Body of pancreas (tissue), 4 donors: Measurements from ENCODE around the gene DIAPH3. TPM values are rescaled to one million over a fixed set of nuclear protein-coding genes. Genes with fewer than 3 reads are reported as not detected.

Experiments
- ATAC-seq: fragments of 150-250 bp; one replicate; pipeline ENCODE4 v1.9.1; 2016
- DNase-seq, 4 donors: peaks; one replicate each; pipeline ENCODE4 v3.0.0-alpha.2; 2019
- H3K27ac ChIP-seq, 4 donors: fragments of 200-600 bp; sonication (generic); 1 replicate in 3 of 4; 2 replicates in 1 of 4; pipeline versions ENCODE4 v1.5.1 to v1.6.1; 2016 to 2019; ENCODE audit warnings: mild to moderate bottlenecking in 1 of 4, mixed read lengths in 1 of 4, moderate library complexity in 1 of 4
- H3K27me3 ChIP-seq, 2 donors: fragments of 200-600 bp; sonication (generic); one replicate each; pipeline ENCODE4 v1.6.0; 2016; ENCODE audit warnings: mild to moderate bottlenecking in 1 of 2
- H3K36me3 ChIP-seq, 2 donors: fragments of 200-600 bp; sonication (generic); replicated peaks in 1 of 2; 2 replicates each; pipeline ENCODE4 v1.5.1; 2016; ENCODE audit warnings: low read depth in 2 of 2; ENCODE audit not compliant: insufficient read depth in 1 of 2
- H3K4me1 ChIP-seq: fragments of 200-600 bp; sonication (generic); one replicate; pipeline ENCODE4 v1.6.0; 2016
- H3K4me3 ChIP-seq, 2 donors: fragments of 200-600 bp; sonication (generic); 1 replicate in 1 of 2; 2 replicates in 1 of 2; pipeline ENCODE4 v1.5.1; 2016 to 2019
- H3K9me3 ChIP-seq, 3 donors: fragments of 200-600 bp; sonication (generic); 1 replicate in 2 of 3; 2 replicates in 1 of 3; pipeline ENCODE4 v1.5.1; 2016
- POLR2A ChIP-seq, 3 donors: fragments of 450-650 bp; IDR thresholded peaks; one replicate each; pipeline ENCODE4 v1.6.1; 2016; ENCODE audit warnings: antibody characterized with exemption in 3 of 3, mild to moderate bottlenecking in 2 of 3
- WGBS, 2 donors: methylation state at CpG; one replicate each; pipeline ENCODE4 v1.1.5; 2017; 5-methylcytosine and 5-hydroxymethylcytosine counted together
- intact Hi-C: fragments of 100-400 bp; cut with DNase I; formaldehyde crosslinking; loops from one replicate; pipeline ENCODE4 v1.15.1; 2023
- total RNA-seq, 2 donors: library from RNA; depleted of rRNA; stranded (reverse); fragments of >200 nt; gene quantifications; one replicate each; pipeline ENCODE4 v1.1.0, GENCODE V29; 2016
- TF ChIP-seq, protein P1 (sequence below), 7 experiments: fragments of 450-650 bp in 4 of 7; fragments of 200-600 bp in 3 of 7; sonication (generic) in 3 of 7; IDR thresholded peaks; one replicate each; pipeline ENCODE4 v1.5.1; 2016 to 2019; ENCODE audit warnings: antibody characterized with exemption in 7 of 7

Gene DIAPH3
- total RNA-seq, 2 donors from 2014 or later, result 0.33 to 0.78 TPM

DNA sequence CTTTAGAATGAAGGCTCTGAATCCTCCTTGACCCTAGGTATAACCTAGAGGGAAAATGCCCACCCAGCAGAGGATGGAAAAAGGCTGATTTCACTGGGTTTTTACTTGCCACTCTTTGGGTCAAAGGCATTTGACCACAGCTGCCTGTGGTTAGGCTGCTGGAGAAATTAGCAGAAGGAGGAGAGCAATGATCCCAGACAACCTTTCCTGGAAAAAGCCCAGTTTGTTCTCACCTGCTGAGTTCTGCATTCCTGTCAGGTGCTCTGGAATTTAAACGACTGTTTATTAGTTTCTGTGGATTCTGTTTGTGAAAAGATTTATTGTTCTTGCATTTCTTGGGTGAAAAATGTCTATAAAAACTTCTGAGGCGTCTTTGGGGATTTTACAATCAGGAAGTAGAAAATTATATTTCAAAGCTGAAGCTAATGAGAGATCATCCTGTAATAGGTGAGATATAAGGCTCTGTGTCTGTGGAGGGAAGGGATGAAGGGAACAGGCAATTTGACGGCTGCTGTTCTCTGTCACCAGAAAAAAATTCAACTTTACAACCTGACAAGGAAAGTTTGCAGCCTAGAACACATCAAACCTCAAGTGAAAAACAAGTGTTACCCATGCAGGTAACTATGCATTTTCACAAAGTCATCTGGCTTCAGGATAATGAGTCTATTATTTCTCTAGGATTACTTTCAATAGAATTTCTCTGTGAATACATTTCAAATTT lies 519.7 kb downstream of the DIAPH3 start:
- H3K27ac ChIP-seq, result peak overlapping the region; percentile 39 to 77 (median 67)
- 17 to 31% methylated on average over 3 of the region's 3 CpGs for WGBS, 2 donors
- H3K4me3 ChIP-seq, result no peak overlapping the region
- H3K27me3 ChIP-seq, result no peaks in the 10 kb centered on the region
- H3K36me3 ChIP-seq, result no peaks in the 10 kb centered on the region
- H3K4me1 ChIP-seq, result peaks cover 12% of the 10 kb centered on the region
- TF ChIP-seq, protein P1, sequence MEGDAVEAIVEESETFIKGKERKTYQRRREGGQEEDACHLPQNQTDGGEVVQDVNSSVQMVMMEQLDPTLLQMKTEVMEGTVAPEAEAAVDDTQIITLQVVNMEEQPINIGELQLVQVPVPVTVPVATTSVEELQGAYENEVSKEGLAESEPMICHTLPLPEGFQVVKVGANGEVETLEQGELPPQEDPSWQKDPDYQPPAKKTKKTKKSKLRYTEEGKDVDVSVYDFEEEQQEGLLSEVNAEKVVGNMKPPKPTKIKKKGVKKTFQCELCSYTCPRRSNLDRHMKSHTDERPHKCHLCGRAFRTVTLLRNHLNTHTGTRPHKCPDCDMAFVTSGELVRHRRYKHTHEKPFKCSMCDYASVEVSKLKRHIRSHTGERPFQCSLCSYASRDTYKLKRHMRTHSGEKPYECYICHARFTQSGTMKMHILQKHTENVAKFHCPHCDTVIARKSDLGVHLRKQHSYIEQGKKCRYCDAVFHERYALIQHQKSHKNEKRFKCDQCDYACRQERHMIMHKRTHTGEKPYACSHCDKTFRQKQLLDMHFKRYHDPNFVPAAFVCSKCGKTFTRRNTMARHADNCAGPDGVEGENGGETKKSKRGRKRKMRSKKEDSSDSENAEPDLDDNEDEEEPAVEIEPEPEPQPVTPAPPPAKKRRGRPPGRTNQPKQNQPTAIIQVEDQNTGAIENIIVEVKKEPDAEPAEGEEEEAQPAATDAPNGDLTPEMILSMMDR (IDR thresholded peaks at IDR 0.05), result no peak
- no peak for TF ChIP-seq POLR2A (IDR thresholded peaks at IDR 0.05)
- intact Hi-C loops, result no loop called here
- no peaks in the 10 kb centered on the region for H3K9me3 ChIP-seq
- ATAC-seq (peak; percentile 85), DNase-seq (peak in 2 of 4 donors; percentile 25 to 36)

DNA sequence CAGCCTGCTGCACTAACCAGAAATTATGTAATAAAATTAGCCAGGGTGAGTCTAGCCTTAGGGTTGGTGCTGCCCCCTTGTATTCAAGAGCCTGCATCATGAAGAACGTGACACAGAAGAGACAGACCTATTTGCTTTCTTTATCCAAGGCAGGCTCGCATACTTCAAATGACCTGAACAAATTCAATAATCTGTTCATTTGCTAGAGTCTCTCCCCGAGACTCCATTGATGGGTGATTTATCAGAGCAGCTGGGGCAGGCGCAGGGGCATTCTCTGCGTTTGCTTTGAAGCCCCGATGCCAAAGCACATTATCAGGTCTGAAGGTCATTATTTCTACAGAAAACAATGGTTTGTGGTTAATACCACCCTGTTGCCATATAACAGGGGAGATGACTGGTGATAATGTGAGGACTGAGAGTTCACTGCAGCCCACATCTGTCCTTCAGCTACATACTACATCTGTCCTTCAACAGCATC lies 520.3 kb downstream of the DIAPH3 start:
- intact Hi-C loops, result no loop called here
- no peak overlapping the region for H3K4me3 ChIP-seq
- DNase-seq (no peak), ATAC-seq (peak; percentile 8)
- H3K36me3 ChIP-seq, result no peaks in the 10 kb centered on the region
- no peak for TF ChIP-seq POLR2A (IDR thresholded peaks at IDR 0.05)
- TF ChIP-seq, protein P1 (IDR thresholded peaks at IDR 0.05), result no peak
- no peaks in the 10 kb centered on the region for H3K9me3 ChIP-seq
- H3K27me3 ChIP-seq, result no peaks in the 10 kb centered on the region
- H3K4me1 ChIP-seq, result peaks cover 12% of the 10 kb centered on the region
- 57% methylated on average over 6 of the region's 6 CpGs for WGBS, 2 donors
- peak overlapping the region; percentile 14 to 77 (median 48) for H3K27ac ChIP-seq

DNA sequence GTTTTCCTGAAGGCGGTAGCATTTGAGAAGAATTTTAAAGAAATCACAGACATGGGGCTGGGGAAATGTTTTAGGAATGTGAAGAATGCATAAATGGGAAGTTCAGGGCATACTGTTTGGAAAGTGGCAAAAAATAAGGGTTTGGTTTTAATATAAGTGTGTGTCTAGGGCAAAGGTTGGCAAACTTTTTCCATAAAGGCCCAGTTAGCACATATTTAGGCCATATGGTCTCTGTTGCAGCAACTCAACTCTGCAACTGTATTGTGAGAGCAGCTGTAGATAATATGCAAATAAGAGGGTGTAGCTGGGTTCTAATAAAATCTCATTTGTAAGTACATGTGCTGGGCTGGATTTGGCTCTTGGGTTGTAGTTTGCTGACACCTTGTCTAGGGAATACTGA lies 521.9 kb downstream of the DIAPH3 start:
- peaks cover 12% of the 10 kb centered on the region for H3K4me1 ChIP-seq
- intact Hi-C loops, result no loop called here
- ATAC-seq (no peak), DNase-seq (no peak)
- no peak for TF ChIP-seq POLR2A (IDR thresholded peaks at IDR 0.05)
- TF ChIP-seq, protein P1 (IDR thresholded peaks at IDR 0.05), result no peak
- 57 to 69% methylated on average over 1 of the region's 1 CpG for WGBS, 2 donors
- H3K9me3 ChIP-seq, result no peaks in the 10 kb centered on the region
- H3K4me3 ChIP-seq, result no peak overlapping the region
- peak overlapping the region in 1 of 4 donors; percentile 75 for H3K27ac ChIP-seq
- no peaks in the 10 kb centered on the region for H3K27me3 ChIP-seq
- no peaks in the 10 kb centered on the region for H3K36me3 ChIP-seq

DNA sequence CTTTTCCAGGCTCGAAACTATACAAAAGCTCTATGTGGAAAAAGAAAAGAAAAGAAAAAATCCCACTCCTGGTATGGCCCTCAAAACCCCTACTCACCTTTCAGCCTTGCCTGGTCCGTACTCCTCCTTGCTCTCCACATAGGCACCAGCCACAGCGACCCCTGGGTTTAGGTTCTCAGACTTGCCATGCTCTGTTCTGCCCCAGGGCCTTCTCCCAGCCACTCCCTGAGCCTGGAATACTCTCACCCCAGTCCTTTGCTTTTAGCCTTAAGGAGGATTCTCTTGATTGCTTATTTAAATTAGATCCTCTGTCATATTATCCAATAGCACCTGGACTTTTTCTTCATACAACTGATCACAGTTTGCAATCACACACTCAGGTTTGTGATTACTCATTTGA lies 522.5 kb downstream of the DIAPH3 start:
- ATAC-seq, result no peak
- intact Hi-C loops, result no loop called here
- WGBS, 2 donors, result 90 to 95% methylated on average over 3 of the region's 3 CpGs

More for the DNA sequence above, 522.5 kb downstream of the DIAPH3 start:
- peak overlapping the region in 1 of 4 donors; percentile 1 for H3K27ac ChIP-seq
- TF ChIP-seq, protein P1 (IDR thresholded peaks at IDR 0.05), result no peak
- TF ChIP-seq POLR2A (IDR thresholded peaks at IDR 0.05), result no peak
- H3K36me3 ChIP-seq, result no peaks in the 10 kb centered on the region
- H3K9me3 ChIP-seq, result no peaks in the 10 kb centered on the region
- H3K4me1 ChIP-seq, result peaks cover 12% of the 10 kb centered on the region
- DNase-seq, result no peak
- H3K4me3 ChIP-seq, result no peak overlapping the region
- H3K27me3 ChIP-seq, result no peaks in the 10 kb centered on the region
